Transverse colon (tissue), 4 donors: ENCODE results near the gene TMUB2.

ENCODE experiments used
- EP300 ChIP-seq: sonication (generic); formaldehyde crosslinking; IDR thresholded peaks from one replicate; pipeline ENCODE4 v1.6.1; 2017; ENCODE audit warnings: antibody characterized with exemption, low read depth
- POLR2AphosphoS5 ChIP-seq, 3 donors: sonication (generic); formaldehyde crosslinking; IDR thresholded peaks; one replicate each; pipeline ENCODE4 v1.6.1; 2016; ENCODE audit warnings: antibody characterized with exemption in 3 of 3
- TF ChIP-seq, protein P1 (sequence below), 5 experiments: fragments of 200-600 bp in 3 of 5; fragments of 450-650 bp in 2 of 5; sonication (generic) in 3 of 5; IDR thresholded peaks; 1 replicate in 2 of 5; 2 replicates in 3 of 5; pipeline ENCODE4 v1.5.1; 2016 to 2017; ENCODE audit warnings: antibody characterized with exemption in 5 of 5, inconsistent platforms in 3 of 5, mild to moderate bottlenecking in 2 of 5, moderate library complexity in 1 of 5

DNA sequence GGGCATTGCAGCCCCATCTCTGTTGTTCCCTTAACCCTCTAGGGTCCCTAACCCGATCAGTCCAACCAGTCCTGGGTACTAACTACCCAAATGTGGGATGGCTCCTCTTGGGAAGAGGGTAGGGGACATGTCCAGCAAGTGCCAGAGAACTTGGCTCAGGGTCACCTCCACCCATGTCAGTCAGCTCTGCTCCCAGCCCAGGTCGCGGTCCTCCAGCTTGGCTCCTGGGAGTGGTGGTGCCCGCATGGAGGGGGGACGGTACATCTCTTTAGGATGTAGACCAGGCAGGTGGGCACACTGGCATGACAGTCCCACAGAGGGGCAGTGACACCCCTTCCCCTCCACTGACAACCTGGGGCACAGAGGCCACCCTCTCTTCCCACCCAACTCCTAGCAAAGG, 6.0 kb downstream of the TMUB2 start:
- no peak for TF ChIP-seq EP300
- TF ChIP-seq POLR2AphosphoS5 (IDR thresholded peaks at IDR 0.05) = no peak
- TF ChIP-seq, protein P1, sequence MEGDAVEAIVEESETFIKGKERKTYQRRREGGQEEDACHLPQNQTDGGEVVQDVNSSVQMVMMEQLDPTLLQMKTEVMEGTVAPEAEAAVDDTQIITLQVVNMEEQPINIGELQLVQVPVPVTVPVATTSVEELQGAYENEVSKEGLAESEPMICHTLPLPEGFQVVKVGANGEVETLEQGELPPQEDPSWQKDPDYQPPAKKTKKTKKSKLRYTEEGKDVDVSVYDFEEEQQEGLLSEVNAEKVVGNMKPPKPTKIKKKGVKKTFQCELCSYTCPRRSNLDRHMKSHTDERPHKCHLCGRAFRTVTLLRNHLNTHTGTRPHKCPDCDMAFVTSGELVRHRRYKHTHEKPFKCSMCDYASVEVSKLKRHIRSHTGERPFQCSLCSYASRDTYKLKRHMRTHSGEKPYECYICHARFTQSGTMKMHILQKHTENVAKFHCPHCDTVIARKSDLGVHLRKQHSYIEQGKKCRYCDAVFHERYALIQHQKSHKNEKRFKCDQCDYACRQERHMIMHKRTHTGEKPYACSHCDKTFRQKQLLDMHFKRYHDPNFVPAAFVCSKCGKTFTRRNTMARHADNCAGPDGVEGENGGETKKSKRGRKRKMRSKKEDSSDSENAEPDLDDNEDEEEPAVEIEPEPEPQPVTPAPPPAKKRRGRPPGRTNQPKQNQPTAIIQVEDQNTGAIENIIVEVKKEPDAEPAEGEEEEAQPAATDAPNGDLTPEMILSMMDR (IDR thresholded peaks at IDR 0.05) = no peak
